ENCODE results near the gene NFE2L3. TPM values are rescaled to one million over a fixed set of nuclear protein-coding genes. Genes with fewer than 3 reads are reported as not detected.
A peak's percentile ranks its signal among the peaks of the same experiment; 100 is the strongest.

The NFE2L3 gene
- total and polyA plus RNA-seq, 9 of the 15 experiments (the other 6 are each of a cell fraction or from before 2014, with no cell fraction given), result 2.9 to 16.9 (median 12.4) TPM

- peak; percentile 49; the same call in 1 of the 2 replicates for TF ChIP-seq POLR2A (conservative IDR thresholded peaks at IDR 0.05)
- TF ChIP-seq ZNF23 (CRISPR knock-in tag; IDR thresholded peaks at IDR 0.05), result no peak
- peak; percentile 99 for TF ChIP-seq NFRKB (IDR thresholded peaks at IDR 0.05; ENCODE audit: low read depth)
- peak; percentile 72 for TF ChIP-seq MEIS2 (IDR thresholded peaks at IDR 0.05; ENCODE audit: partially characterized antibody)
- TF ChIP-seq RAD21 (CRISPR knock-in tag; conservative IDR thresholded peaks at IDR 0.05 in 1 of 2, IDR thresholded peaks at IDR 0.05 in 1 of 2), result peak in 1 of 2 experiments; percentile 27; a peak in 3 of 4 replicates
- TF ChIP-seq PPARD (CRISPR knock-in tag; IDR thresholded peaks at IDR 0.05), result no peak
- no peak for TF ChIP-seq KLF10 (CRISPR knock-in tag; IDR thresholded peaks at IDR 0.05)
- TF ChIP-seq ZNF133 (CRISPR knock-in tag; IDR thresholded peaks at IDR 0.05), result no peak
- TF ChIP-seq HDAC2 (IDR thresholded peaks at IDR 0.05), result peak; percentile 79; the same call in 1 of the 2 replicates
- no peak for TF ChIP-seq SNAPC5 (CRISPR knock-in tag; IDR thresholded peaks at IDR 0.05)
- peak; percentile 85 for TF ChIP-seq OTX1 (CRISPR knock-in tag; IDR thresholded peaks at IDR 0.05)
- TF ChIP-seq PML (IDR thresholded peaks at IDR 0.05; ENCODE audit: low read length), result 0 out of 2 replicates have a peak, but pooled peaks have one; percentile 38
- 0 out of 2 replicates have a peak, but pooled peaks have one; percentile 20 for TF ChIP-seq NCOA1 (IDR thresholded peaks at IDR 0.05; ENCODE audit: low read depth)
- TF ChIP-seq DNMT1 (IDR thresholded peaks at IDR 0.05), result no peak
- TF ChIP-seq ZNF780A (CRISPR knock-in tag; IDR thresholded peaks at IDR 0.05), result no peak
- TF ChIP-seq SMAD2 (IDR thresholded peaks at IDR 0.05; ENCODE audit: low read depth, low read length), result no peak
- peak; percentile 85 for TF ChIP-seq ZNF41 (CRISPR knock-in tag; conservative IDR thresholded peaks at IDR 0.05)
- peak; percentile 84; the same call in 1 of the 2 replicates for TF ChIP-seq DDX20 (tag; IDR thresholded peaks at IDR 0.05; ENCODE audit: low read depth)
- TF ChIP-seq ZNF347 (CRISPR knock-in tag; IDR thresholded peaks at IDR 0.05; ENCODE audit: low read depth), result no peak
- TF ChIP-seq RERE (CRISPR knock-in tag; IDR thresholded peaks at IDR 0.05; ENCODE audit: borderline replicate concordance), result no peak
- no peak for TF ChIP-seq PRMT5 (CRISPR knock-in tag; IDR thresholded peaks at IDR 0.05)
- peak; percentile 88 for TF ChIP-seq ZBTB17 (CRISPR knock-in tag; IDR thresholded peaks at IDR 0.05)
- TF ChIP-seq BCOR (IDR thresholded peaks at IDR 0.05), result peak; percentile 57; the same call in 1 of the 2 replicates
- TF ChIP-seq BRCA1 (IDR thresholded peaks at IDR 0.05), result no peak
- no peak for TF ChIP-seq BRCA1 (CRISPR knock-in tag; IDR thresholded peaks at IDR 0.05)
- TF ChIP-seq MAZ (CRISPR knock-in tag; conservative IDR thresholded peaks at IDR 0.05 in 1 of 2, IDR thresholded peaks at IDR 0.05 in 1 of 2), result peak; percentile 76 to 84
Observed at GRCh38 chr7:26233902-26234511, 82.0 kb downstream of the NFE2L3 start (continued).
